Heart left ventricle (tissue), 13 donors: ENCODE measurements around the gene MTF1.

Experiments
- CTCF ChIP-seq, 12 donors: fragments of 200-600 bp; sonication (generic) in 4 of 12; IDR thresholded peaks; one replicate each; pipeline versions ENCODE4 v1.5.0 to v1.8.0; 2018 to 2022; ENCODE audit warnings: antibody characterized with exemption in 12 of 12, mild to moderate bottlenecking in 5 of 12
- POLR2A ChIP-seq, 2 donors: fragments of 450-650 bp; IDR thresholded peaks; one replicate each; pipeline ENCODE4 v1.6.1; 2017; ENCODE audit warnings: antibody characterized with exemption in 2 of 2, mild to moderate bottlenecking in 2 of 2, moderate library complexity in 2 of 2
- donor health status: ischemic (EF 13 %, LVEDD 7.1; RV severe dilation, severe dysfunction).
- donor health status: DM: no; HTN: yes; CAD: no.
- donor health status: DM: no; HTN: no; CAD: no.
- donor health status: ischemic (EF 25% LVEDD 6.9; RV normal size, moderate dysfunction).
- donor health status: ischemic (EF 25% LVEDD 5.7; RV mildly dilated, moderate dysfunction).
- donor health status: ischemic (EF 35%, LVEDD 5.7; RV mildly dilated, moderate dysfunction).
- donor health status: nonischemic (EF 11% LVEDD 7.7; RV severe dilation, severe dysfunction).
- donor health status: DM: yes; HTN: yes; CAD: no.
- donor health status: PGD.
- donor health status: ischemic (EF 29% LVEDD 5.4; RV normal size, mild dysfunction).
- donor health status: nonischemic (EF 23%, LVEDD 6.1; RV moderate dilation, normal function).

GRCh38 chr1:37850352-37850955 lies 8.9 kb downstream of the MTF1 start:
- TF ChIP-seq CTCF (IDR thresholded peaks at IDR 0.05) (no peak), POLR2A (IDR thresholded peaks at IDR 0.05) (no peak)
